Measurements from ENCODE around the gene TTC34.

Gene TTC34

DNA sequence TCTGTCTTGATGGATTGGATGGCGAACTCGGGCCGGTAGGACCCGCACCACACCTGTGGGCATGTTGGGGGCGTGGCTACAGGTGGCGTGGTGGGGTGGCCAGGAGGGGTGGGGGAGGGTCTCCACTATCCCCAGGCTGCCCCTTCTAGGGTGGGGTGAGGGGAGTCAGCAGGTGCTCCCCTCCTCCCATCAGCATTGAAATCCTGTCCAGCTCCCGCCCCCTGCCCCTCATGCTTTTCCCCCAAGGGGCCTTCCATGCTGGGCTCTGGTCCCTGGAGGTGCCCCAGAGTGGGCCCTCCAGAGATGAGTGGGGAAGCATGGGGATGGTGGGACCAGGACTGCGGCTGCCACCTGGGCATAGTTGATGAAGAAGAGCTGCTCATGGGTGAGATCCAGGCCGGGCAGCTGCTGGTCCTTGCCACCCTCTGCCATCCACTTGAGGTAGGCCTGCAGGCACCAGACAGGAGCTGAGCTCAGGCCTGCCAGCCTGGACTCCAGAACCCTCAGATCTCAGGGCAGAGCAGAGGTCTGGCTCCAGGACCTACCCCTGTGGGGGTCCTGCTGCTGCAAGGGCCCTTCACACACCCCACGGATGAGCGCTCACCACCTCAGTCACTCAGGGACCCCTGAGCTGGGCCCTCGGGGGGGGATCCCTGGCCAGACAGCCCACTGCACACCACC, 209.8 kb downstream of the TTC34 start:
- DNase-seq (ENCODE audit: low read depth in 3 of 3): no peak

GRCh38 chr1:2591233-2591580, 210.3 kb downstream of the TTC34 start:
- no peak for DNase-seq (ENCODE audit: low read depth in 3 of 3)

- DNase-seq (ENCODE audit: low read depth in 3 of 3): no peak
Observed at GRCh38 chr1:2590233-2591141, 211.0 kb downstream of the TTC34 start.

- DNase-seq (ENCODE audit: low read depth in 3 of 3): no peak
Observed at GRCh38 chr1:2589431-2590232, 211.9 kb downstream of the TTC34 start.

GRCh38 chr1:2588661-2589430, 212.6 kb downstream of the TTC34 start:
- no peak for DNase-seq (ENCODE audit: low read depth in 3 of 3)

DNA sequence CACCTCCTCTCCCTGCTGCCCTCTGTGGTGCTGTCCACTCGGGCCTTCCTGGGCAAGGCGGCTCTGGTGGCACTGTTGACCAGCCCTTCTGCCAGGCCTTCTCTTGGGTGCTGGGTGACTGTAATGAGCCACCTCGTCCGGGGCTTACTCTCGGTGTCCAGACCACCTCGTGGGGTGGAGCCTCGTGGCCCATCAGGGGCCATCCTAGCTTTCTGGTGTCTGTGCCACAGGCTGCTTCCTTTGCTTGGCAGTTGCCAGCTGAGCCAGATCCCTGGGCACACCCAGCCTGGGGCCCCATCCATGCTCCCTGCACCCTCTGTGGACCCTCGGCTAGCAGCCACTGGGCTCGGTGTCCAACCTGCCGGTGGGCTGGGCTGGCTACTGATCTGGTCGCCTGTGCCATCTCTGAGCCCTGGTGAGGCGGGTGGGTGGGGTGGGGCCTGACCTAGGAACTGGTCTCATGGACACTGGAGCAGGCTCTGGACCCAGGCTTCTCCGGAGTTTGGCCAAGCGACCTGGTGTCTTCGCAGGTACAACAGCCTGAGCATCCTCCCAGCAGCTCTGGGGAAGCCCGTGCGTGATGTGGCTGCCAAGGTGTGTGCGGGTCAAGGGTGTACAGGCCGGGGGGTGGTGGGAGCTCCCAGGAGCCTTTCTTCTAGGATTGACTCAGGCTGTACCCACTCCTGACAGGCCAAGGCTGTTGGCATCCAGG, 213.5 kb downstream of the TTC34 start:
- no peak for DNase-seq (ENCODE audit: low read depth in 3 of 3)

GRCh38 chr1:2587071-2587859, 214.2 kb downstream of the TTC34 start:
- DNase-seq (ENCODE audit: low read depth in 3 of 3): no peak

GRCh38 chr1:2586154-2587070, 215.1 kb downstream of the TTC34 start, which contains the start of gene PRXL2B:
Gene PRXL2B (plus strand): TSS chr1:2586777. CDS start chr1:2586886, 109 bp downstream.
- DNase-seq (ENCODE audit: low read depth in 3 of 3): peak; percentile 97 to 98 (median 97)
